Measurements from ENCODE around the gene MBP.
"Not testable (repeated sequence)": the region's sequence is repeated elsewhere in the genome, so short reads cannot be mapped to it uniquely, and the experiment has no call there.

Gene MBP

DNA sequence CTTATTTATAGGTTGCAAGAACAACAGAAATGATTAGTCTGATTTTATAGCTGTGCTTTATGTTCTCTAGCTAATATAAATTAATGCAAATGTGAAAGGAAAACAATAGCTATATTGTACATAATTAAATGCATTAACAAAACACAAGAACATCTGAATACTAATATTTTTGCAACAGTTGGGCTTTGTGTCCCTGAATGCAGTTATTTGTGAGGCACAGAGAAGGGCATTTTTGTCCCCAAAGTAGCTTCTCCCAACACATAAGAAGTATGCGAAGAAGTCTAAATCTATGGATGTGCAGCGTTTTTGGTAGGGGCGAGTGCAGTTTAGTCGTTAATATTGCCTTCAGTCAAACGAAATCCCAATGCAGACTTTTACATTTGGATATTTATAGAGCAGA, 110.0 kb downstream of the MBP start:
- no peak for DNase-seq (ENCODE audit: low read depth)

DNA sequence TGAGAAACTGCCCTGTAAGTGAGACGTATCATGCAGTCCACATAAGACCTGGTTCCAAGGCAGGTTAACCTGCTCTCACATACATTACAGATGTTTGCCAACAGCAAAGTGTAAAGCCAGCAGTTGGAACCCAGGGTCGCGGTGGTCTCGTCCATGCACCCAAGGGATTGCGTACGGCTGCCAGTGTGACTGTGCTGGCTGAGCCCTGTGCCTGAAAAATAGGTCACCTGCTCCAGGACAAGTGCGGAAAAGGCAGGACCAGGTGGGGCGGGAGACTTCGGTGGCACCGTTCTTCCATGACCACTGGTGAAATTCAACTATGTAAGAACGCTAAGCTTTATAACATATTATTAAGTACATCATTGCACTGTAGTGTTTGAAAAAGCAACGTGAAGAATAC, 110.5 kb downstream of the MBP start:
- no peak for DNase-seq (ENCODE audit: low read depth)

DNA sequence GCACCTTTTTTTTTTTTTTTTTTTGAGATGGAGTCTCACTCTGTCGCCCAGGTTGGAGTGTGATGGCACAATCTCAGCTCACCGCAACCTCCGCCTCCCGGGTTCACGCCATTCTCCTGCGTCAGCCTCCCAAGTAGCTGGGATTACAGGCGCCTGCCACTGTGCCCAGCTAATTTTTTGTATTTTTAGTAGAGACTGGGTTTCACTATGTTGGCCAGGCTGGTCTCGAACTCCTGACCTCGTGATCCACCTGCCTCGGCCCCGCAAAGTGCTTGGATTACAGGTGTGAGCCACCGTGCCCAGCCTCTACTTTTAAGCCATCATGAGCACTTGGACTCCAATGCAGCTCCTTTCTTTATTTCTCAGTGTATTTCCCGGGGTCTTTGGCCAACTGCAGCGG, 111.1 kb downstream of the MBP start:
- not testable (repeated sequence) for DNase-seq (ENCODE audit: low read depth)

DNA sequence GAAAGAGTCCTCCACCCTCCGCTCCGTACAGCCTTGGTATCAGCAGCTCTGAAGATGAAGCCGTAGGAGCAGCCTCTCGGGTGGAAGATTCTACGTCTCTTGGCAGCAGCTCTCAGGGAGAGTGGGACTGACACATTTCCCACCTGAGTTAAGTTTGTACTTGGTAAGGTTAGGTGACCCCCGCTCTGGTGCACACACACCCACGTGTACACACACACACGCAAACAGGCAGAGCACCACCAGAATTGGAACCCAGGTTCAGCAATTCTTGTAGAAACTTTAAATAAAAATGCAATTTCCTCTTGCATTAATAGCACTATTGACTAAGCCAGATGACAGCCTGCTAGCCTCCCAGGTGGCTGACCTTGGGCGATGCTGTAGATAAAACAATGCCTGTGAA, 111.5 kb downstream of the MBP start:
- no peak for DNase-seq (ENCODE audit: low read depth)

DNA sequence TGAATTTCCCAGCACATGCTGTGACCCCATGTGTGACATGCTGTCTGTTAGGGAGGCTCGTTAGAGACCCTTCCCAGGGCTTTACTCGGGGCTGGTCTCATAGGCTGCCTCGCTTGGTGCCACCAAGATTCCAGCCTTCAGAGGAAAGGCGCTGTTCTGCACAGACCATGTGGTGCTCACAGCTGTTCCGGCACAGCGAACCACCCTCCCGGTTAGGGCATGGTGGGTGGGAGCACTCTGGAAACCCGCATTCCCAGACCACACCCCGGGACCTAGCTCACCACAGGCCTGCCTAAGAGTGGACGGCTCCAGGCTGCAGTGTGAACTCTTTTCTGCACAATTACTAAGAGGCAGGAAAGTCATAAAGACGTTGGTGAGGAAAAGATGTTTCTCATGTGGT, 112.0 kb downstream of the MBP start:
- no peak for DNase-seq (ENCODE audit: low read depth)

DNA sequence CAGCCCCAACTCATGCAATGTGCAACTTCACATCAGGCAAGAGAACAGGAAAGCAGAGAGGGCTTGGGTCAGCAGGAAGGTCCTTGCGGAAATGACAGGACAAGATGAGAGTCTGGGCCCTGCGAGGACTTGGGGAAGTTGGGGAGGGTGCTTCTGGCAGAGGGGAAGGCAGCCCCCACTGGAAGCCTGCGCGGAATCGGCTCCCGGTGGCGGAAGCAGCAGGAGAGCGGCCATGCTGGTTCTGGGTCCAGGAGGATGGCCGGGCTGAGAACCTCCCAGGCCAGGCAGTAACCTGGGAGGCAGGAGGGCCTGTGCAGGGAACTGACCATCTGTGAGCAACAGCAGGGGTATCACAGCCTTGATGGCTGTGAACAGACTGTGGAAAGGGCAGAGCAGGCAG, 112.9 kb downstream of the MBP start:
- no peak for DNase-seq (ENCODE audit: low read depth)

DNA sequence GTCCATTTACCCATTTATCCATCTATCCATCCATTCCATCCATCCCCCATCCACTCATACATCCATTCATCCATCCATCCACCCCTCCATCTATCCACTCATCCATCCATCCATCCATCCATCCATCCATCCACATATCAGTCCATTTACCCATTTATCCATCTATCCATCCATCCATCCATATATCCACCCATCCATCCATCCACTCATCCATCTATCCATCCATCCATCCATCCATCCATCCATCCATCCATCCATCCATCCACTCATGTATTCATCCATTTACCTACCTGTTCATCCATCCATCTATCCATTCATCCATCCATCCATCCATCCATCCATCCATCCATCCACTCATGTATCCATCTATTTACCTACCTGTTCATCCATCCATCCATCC, 113.9 kb downstream of the MBP start:
- DNase-seq (ENCODE audit: low read depth): not testable (repeated sequence)

DNA sequence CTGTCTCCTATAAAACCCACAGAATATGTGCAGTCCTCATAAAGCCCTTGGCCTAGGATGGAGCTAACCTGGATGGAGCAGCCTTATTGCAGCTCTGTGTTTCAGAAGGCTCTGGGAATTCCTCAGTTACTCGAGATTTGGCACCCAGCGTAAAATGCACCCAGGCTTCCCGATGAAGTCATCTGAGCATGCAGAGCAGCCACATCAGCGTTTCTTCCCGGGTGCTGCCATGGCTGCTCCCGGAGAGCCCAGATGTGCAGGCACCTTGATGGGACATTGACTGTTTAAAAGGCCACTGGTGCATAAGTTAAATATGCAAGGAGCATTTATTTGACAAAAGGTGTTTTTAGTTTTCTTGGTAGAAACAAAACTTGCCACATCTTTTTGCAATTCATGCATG, 115.2 kb downstream of the MBP start:
- no peak for DNase-seq (ENCODE audit: low read depth)

DNA sequence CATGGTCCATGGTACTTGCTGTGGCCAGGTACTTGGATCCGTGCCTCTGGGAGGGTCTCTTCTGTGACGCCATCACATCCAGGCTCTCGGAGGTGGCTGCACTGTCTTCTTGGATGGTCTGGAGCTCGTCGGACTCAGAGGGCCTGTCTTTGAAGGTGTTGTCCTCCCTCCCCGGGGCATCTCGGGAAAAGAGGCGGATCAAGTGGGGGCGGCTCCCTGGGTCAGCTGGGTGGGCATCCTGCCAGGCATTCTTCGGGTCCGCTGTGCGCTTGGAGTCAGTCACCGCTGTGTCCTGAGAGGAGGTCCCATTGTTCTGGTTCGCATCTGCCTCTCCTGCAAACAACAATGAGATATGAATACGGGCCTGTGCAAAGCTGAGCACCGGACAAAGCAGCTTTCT, 115.6 kb downstream of the MBP start:
- DNase-seq (ENCODE audit: low read depth): no peak

DNA sequence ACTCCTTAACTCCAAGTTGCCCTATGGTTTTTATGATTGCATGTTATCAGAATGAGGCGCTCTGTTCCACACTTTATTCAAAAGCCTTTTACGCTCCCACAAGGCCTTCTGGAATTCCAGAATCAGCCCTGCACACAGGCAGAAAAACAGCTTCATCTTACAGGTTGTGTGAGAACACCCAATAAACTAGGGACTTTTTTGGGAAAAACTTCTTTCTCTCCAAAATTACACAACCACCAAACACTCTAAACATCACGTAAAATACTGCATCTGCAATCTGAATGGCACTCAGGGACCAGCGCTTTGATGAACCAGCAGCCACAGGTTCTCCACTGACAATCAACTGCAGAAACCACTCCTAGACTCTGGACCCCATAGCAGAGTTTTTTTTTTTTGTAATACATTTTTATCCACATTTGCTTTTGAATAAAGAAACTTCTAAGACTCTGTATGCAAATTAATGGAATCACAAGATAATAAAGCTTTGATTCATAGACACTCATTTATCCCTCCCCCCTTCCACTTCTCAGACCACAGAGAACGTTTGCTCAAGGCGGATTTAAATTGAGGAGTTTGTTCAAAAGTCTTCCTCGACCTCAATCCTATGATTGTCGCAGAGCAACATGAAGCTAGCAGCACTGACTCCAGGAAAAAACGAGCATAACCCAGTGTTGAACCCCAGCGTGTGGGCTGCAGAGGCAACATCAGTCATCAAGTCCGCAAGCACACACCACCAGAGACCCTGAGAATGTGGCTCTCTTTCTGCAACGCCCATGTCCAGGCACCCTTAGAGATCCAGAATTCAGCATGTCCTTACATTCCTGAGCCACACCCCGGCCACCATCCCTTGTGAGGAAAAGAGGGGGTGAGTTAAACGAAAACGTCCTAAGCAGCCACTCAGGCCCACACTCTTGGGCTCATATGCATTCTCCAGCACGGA, 116.5 kb downstream of the MBP start:
- no peak for DNase-seq (ENCODE audit: low read depth)

DNA sequence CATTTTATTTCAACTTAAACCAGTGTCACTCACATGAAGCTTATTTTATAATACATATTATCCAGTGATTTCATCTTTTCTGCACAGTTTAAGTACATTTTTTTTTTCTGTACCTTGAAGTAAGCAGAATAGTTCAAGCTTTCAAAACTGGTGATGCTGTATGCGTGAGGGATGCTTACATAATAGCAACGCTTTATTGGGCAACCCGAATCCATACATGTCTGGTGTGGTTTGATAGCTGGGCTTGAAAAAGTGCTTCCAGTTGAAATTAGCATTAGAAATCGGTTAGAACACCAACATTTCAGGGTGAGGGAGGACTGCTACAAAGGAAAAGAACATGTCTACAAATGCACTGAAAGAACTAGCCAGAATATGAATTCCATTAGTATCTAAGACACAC, 117.4 kb downstream of the MBP start:
- no peak for DNase-seq (ENCODE audit: low read depth)

DNA sequence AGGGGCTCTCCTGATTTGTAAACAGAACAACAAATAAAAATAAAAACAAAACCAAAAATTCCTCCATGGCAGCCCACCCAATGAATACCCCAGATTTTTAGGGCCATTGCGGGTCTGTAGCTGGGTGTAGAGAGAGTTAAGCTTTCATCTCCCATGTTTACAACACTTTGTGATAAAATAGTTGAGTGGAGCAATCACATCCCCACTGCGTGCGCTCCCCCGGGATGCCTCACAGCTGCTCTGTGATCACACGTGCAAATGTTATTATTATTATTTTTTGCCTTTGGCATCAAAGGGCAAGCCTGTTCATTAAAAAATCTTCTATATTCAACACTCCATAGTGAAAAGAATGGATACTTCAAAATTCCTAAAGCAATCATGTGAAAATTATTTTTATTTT, 118.0 kb downstream of the MBP start:
- DNase-seq (ENCODE audit: low read depth): no peak

DNA sequence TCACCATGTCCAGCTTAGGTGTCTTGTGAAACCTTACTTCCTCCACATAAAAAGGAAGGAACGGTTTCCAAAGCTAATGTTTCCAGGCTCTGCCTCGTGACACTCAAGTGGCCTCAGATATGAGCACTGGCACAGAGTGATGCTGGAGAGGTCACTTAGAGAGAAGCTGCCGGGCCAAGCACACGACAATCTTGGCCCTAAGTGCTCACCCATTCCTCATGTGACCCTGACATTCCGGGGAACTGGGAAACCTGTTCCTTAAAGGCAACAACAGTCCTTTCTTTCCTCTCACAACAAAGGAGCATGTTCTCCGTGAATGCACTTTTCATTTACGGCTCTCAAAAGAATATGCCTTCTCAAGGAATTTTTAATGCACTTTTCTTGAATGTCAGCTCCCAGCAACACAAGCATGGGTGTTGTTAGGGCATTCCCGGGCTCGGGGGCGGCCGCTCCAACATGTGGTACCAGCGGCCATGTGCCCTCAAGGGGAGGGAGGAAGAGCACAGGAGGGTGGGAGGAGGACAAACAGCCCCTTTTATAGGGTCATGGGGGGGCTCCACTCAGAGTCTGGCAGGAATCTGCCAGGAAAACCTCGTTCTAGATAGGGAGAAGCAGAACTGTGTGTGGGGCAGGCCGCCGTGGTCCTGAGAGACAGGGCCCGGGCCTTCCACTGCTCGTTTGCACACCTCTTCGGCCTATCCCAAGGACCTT, 118.6 kb downstream of the MBP start:
- DNase-seq (ENCODE audit: low read depth): no peak

DNA sequence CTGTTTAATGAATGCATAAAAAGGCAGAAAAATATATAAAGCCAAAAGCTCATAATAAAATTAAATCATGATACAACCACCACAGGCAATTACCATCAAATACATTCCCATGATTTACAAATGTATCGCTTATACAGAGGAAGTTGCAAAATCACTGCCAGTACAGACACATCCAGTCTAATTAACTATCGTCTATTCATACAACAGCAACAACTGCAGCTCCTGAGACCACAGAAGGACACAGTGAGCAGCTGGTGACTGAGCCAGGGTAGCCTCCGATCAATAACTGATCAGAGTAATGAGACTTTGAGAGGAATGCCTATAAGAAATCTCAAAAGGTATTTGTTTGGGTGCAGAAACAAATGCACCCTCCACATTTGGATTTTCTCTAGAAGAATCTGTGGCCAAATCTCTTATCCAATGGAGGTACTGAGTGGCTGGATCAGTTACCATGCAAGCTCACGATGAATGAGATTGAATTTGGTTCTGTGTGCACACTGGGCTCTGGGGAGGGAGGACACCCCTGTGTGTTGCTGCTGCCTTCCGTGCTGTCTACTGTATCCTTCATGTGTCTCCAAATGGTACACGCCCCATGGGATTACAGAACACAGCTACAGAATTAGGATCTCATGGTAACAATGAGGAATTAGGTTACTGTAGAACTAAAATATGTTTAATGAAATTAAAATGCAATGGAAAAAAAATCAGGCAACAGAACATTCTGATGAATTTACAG, 119.6 kb downstream of the MBP start:
- no peak for DNase-seq (ENCODE audit: low read depth)

DNA sequence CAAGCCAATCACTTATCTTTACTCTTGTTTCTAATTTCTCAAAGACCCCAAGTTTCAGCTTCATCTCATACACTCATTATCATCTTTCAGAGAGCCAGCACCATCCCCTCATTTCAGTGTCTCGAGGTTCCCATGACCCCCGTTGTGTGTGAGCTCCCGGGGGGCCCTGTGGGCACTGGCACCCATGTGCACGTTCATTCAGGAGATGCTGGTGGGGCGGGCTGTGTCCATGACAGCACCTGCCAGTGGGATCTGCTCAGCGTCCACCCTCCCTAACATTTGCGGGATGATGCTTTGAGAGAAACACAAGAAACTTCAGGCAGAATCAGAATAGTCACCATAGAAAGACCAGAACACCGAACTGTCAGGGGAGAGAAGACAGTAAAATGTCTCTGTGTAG, 120.5 kb downstream of the MBP start:
- DNase-seq (ENCODE audit: low read depth): no peak

DNA sequence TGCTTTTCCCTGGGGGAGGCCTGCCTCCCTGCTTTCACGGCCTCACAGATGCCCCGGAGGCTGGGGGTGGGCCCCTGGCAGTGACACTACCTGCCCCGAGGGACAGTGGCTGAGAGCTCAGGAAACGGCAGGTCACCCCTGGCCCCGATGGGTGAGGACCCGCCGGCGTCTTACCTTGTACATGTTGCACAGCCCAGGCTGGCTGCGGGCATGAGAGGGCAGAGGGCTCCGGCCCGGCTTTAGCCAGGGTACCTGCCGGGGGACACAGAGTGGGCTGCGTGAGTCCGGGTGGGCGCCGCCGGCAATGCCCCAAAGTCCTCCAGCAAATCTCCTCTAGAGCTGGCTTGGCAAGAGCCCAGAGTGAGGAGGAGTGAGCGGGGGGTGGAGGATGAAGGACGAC, 122.9 kb downstream of the MBP start:
- no peak for DNase-seq (ENCODE audit: low read depth)

DNA sequence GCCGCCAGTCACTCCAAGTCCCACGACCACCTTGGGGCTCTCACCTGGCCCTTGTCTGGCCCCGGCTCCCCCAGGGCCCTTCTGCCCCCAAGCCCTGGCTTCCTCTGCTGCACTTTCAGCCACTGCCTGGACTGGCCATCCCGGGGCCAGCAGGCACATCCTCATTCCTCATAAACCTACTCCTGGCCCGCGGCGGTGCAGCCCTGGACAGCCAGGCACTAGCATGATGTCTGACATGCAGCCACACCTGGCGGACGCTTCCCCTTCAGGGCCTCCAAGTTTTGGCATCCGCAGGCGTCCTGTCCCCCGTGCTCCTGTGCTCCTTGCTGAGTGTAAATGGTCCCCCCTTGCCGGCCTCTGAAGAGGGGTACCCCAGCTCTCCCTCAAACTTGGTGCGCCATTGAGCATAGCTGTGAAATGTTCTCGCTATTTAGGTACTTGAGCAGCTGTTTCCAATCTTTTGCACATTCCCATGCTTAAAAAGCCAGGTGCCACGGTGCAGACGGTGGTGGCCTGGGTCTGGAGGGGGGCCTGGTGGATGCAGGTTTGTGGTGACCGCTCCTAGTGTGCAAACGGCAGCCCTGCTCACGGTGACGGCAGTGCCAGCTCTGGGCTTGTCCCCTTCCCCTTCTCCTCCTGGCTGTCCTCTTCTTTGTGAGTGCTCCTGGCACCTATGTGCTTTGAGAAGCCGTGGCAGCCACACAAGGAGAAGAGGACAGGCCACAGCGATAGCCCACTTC, 123.8 kb downstream of the MBP start:
- no peak for DNase-seq (ENCODE audit: low read depth)

DNA sequence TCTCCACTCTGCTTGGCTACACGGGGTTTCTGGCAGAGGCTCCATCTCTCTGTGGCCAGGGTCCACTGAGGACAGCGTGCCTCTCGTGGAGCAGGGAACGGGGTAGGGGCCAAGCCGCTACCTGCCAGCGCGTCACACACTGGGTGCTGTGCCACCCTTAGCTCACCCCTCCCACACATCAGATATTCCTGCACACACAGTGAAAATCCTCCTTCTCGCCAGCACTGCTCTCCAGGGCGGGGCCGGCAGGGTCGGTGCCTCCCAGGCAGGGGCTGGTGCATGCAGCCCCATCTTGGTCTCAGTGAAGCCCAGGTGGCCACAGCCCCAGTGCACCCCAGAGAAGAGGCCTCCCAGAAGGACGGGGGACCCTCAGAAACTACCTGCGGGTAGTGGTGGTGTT, 124.6 kb downstream of the MBP start:
- DNase-seq (ENCODE audit: low read depth): no peak

DNA sequence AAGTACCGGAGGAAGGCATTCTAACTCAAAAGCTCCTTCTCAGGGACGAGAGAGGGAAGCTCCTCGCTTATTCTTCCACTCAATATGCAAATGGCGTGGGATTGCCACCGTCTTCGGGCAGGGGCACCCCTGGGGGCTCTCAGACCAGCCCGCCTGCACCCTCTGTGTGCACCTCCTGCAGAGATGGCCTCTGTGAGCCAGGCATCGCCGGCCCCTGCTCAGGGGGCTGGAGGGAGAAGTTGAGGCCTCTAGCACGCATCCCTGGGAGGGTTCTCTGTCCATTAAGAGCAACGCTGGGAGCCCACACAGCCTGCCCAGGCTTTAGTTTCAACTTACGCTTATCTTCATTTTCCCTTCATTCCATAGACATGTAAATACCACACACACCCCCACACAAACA, 125.3 kb downstream of the MBP start:
- no peak for DNase-seq (ENCODE audit: low read depth)

DNA sequence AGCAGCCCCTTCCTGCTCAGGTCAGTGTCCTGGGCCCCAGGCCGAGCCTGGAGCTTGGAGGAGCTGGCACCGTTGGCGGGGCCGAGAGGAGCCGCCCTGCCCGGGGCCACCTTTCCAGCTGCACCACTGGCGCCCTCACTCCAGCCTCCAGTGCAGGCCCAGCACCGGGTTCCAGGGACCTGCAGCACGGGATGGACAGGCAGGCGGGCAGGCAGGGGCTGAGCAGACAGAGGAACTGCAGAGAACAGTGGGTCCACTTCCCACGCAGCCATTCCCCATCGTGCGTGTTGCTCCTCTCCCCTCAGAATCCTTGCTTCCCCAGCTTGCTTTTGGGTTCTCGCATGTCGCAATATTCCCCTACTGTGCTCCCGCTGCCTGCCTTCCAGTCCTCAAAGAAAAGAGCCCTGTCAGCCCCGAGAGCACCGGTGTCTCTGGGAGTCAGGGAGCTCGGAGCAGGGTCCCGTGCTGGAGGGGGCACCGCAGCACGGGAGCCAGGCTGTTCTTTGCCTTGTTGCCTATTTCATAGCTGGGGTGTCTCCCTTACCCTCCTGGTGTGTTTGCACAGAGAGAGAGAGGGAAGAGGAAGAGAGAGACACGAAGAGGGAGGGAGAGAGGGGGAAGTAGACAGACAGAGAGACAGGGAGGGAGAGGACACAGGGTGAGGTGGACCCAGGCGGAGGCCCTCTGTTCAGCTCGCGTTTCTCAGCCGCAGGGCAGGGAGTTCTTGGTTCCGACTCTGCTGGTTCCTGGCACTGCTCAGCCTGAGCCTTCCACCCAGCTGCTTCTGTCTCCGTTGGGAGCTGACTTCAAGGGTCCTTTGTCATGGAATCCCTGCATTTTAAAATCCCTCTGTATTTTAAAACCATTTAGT, 126.0 kb downstream of the MBP start:
- DNase-seq (ENCODE audit: low read depth): no peak

DNA sequence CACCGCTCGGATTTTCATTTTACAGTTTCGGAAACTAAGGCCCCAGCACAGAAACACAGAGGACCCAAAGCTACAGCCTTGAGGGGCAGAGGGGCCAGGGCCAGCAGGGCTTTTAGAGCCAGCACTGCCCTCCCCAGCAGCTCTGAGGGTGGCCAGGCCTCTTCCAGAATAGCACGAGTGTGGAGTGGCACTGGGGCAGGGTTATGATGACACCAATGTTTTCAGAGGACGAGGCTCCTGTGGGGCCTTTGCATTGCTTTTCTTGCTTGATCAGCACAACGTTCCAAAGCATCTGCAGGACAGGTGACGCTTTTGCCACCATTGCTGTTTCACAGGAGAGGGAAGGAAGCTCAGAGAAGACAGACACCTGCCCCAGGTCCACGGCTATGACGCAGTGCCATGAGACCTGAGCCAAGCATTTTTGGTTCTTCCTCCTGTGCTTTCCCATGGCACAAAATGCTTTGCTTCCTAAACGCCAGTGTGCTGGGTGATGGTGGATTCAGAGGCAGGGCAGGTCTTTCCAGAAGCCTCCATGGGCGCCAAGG, 126.9 kb downstream of the MBP start:
- no peak for DNase-seq (ENCODE audit: low read depth)
